Mucosa of rectum (tissue), 2 donors: ENCODE results near the gene NUTM2D.
"Not testable (repeated sequence)": the region's sequence is repeated elsewhere in the genome, so short reads cannot be mapped to it uniquely, and the experiment has no call there.

Experiments used
- H3K27ac ChIP-seq, 2 donors: one replicate each; pipeline ENCODE4 v1.7.0; 2013; ENCODE audit warnings: inconsistent platforms in 2 of 2, low read depth in 2 of 2, low read length in 2 of 2
- H3K27me3 ChIP-seq, 2 donors: one replicate each; pipeline ENCODE4 v1.7.0; 2013; ENCODE audit warnings: low read length in 2 of 2; ENCODE audit not compliant: control insufficient read depth in 2 of 2, insufficient read depth in 2 of 2
- H3K36me3 ChIP-seq, 2 donors: one replicate each; pipeline ENCODE4 v1.7.0; 2013; ENCODE audit warnings: low read length in 2 of 2; ENCODE audit not compliant: control insufficient read depth in 2 of 2, insufficient read depth in 2 of 2
- H3K4me1 ChIP-seq, 2 donors: one replicate each; pipeline ENCODE4 v1.7.0; 2013; ENCODE audit warnings: low read length in 2 of 2, mild to moderate bottlenecking in 1 of 2; ENCODE audit not compliant: control insufficient read depth in 2 of 2, insufficient read depth in 2 of 2
- H3K4me3 ChIP-seq, 2 donors: one replicate each; pipeline ENCODE4 v1.7.0; 2013; ENCODE audit warnings: low read length in 2 of 2
- H3K9ac ChIP-seq, 2 donors: one replicate each; pipeline ENCODE4 v1.7.0; 2013; ENCODE audit warnings: low read length in 2 of 2, low read depth in 1 of 2, mild to moderate bottlenecking in 1 of 2
- H3K9me3 ChIP-seq, 2 donors: one replicate each; pipeline ENCODE4 v1.7.0; 2013; ENCODE audit warnings: low read length in 2 of 2; ENCODE audit not compliant: control insufficient read depth in 2 of 2
- donor health status: healthy.
- donor health status: Normal muscosa, but diverticular disease.

Gene NUTM2D

GRCh38 chr10:87374091-87374490, 16.5 kb downstream of the NUTM2D start:
- H3K4me1 ChIP-seq, H3K4me3 ChIP-seq, H3K36me3 ChIP-seq, H3K9ac ChIP-seq, H3K27ac ChIP-seq, H3K27me3 ChIP-seq, H3K9me3 ChIP-seq: not testable (repeated sequence)

- not testable (repeated sequence) for H3K27ac ChIP-seq, H3K36me3 ChIP-seq, H3K4me1 ChIP-seq, H3K9ac ChIP-seq, H3K9me3 ChIP-seq, H3K4me3 ChIP-seq, H3K27me3 ChIP-seq
Measured at GRCh38 chr10:87379115-87379514, 21.6 kb downstream of the NUTM2D start.

DNA sequence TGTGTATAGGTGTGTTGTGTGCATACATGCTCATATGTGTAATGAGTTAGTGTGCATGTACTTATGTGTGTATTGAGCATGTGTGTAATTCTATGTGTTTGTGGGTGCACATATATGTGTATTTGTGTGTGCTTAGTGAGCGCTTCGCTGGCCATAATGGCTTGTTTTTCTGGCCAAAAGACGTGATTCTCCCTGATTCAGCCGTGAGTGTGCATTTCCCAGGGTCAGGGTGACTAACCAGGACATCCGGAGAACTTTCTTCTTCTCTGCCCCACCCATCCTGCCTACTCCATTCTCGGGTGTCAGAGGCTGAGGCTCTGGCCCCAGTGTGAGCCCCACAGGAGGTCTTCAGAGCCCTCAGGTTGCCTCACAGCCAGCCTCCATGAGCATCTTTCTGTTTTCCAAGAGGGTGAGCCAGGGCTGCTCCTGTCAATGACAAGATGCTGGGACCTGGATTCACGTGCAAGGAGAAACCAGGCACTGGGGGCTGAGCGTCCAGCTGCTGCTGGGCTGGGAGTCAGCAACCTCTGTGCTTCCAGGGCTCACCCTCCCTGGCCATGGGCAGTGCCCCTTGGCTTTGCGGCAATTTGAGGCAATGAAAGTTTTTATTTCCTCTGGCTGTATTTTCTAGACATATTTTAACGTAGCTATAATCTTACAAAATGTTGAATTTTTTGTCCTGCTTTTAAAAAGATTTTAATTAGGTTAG, 25.8 kb downstream of the NUTM2D start:
- H3K4me1 ChIP-seq, H3K27me3 ChIP-seq: not testable (repeated sequence)

DNA sequence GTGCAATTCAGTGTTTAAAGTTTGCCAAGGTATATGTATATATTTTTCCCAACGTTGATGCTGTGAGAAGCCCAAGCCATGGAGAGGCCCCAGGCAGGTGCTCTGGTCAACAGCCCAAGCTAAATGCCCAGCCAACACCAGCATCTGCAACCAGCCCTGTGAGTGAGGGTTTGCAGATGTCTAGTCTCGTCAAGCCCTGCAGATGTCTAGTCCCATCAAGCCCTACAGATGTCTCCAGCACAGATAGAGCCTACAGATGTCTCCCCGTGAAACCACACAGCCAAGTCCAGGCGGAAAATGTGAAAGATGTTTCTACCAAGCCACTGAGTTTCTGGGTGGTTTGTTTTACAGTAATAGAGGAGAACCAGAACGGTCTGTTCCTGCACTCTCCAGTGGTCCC, 26.7 kb downstream of the NUTM2D start:
- H3K36me3 ChIP-seq, H3K4me3 ChIP-seq, H3K27ac ChIP-seq, H3K9ac ChIP-seq, H3K9me3 ChIP-seq, H3K4me1 ChIP-seq, H3K27me3 ChIP-seq: not testable (repeated sequence)

More for the DNA sequence above, 25.8 kb downstream of the NUTM2D start:
- H3K9me3 ChIP-seq, H3K9ac ChIP-seq, H3K4me3 ChIP-seq, H3K36me3 ChIP-seq, H3K27ac ChIP-seq: not testable (repeated sequence)

- H3K27ac ChIP-seq, H3K4me3 ChIP-seq, H3K9me3 ChIP-seq, H3K9ac ChIP-seq, H3K36me3 ChIP-seq, H3K27me3 ChIP-seq, H3K4me1 ChIP-seq: not testable (repeated sequence)
Measured at GRCh38 chr10:87385762-87386360, 28.3 kb downstream of the NUTM2D start.

- H3K36me3 ChIP-seq, H3K9ac ChIP-seq, H3K4me3 ChIP-seq, H3K9me3 ChIP-seq, H3K27ac ChIP-seq, H3K27me3 ChIP-seq, H3K4me1 ChIP-seq: not testable (repeated sequence)
Measured at GRCh38 chr10:87391360-87391759, 33.8 kb downstream of the NUTM2D start.

- H3K9me3 ChIP-seq, H3K27me3 ChIP-seq, H3K9ac ChIP-seq, H3K4me3 ChIP-seq, H3K36me3 ChIP-seq, H3K27ac ChIP-seq, H3K4me1 ChIP-seq: not testable (repeated sequence)
Measured at GRCh38 chr10:87396206-87396605, 38.7 kb downstream of the NUTM2D start.

- H3K4me1 ChIP-seq, H3K36me3 ChIP-seq, H3K4me3 ChIP-seq, H3K27me3 ChIP-seq, H3K9me3 ChIP-seq, H3K9ac ChIP-seq, H3K27ac ChIP-seq: not testable (repeated sequence)
Measured at GRCh38 chr10:87398436-87398835, 40.9 kb downstream of the NUTM2D start.

- H3K36me3 ChIP-seq, H3K27me3 ChIP-seq, H3K9me3 ChIP-seq, H3K4me1 ChIP-seq, H3K9ac ChIP-seq, H3K27ac ChIP-seq: not testable (repeated sequence)
- peak overlapping the region; percentile 22 to 26 for H3K4me3 ChIP-seq
Measured at GRCh38 chr10:87407516-87408467, 50.2 kb downstream of the NUTM2D start.

- not testable (repeated sequence) for H3K4me3 ChIP-seq, H3K4me1 ChIP-seq, H3K27me3 ChIP-seq, H3K9me3 ChIP-seq, H3K27ac ChIP-seq, H3K36me3 ChIP-seq, H3K9ac ChIP-seq
Measured at GRCh38 chr10:87413921-87414320, 56.4 kb downstream of the NUTM2D start.
